GM19438 (cell line): ENCODE measurements around the gene TAB3.

Experiments
- ATAC-seq: cut with Tn5 transposase; IDR thresholded peaks from one replicate; pipeline ENCODE4 v1.9.1; 2021; ENCODE audit warnings: low read depth; ENCODE audit not compliant: unreplicated experiment

Gene TAB3

GRCh38 chrX:30887721-30888120 lies 1.3 kb downstream of the TAB3 start:
- no peak for ATAC-seq

DNA sequence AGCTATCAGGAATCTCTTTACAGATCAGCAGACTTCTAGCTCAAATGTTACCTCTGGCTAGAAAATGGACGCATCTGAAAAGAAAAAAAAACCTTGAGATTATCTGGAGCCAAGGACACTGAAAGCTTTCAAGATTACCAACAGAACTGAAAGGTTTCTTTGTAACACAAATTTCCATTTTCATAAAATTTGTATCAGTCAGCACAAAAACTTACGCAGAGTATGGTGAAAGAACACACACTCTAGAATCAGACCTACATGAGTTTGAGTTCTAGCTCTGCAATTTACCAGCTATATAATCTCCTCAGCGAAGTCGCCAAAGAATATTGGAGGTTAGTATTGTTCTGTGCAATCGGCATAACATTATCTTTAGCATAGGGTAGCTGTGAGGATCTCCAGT lies 1.8 kb downstream of the TAB3 start:
- no peak for ATAC-seq

DNA sequence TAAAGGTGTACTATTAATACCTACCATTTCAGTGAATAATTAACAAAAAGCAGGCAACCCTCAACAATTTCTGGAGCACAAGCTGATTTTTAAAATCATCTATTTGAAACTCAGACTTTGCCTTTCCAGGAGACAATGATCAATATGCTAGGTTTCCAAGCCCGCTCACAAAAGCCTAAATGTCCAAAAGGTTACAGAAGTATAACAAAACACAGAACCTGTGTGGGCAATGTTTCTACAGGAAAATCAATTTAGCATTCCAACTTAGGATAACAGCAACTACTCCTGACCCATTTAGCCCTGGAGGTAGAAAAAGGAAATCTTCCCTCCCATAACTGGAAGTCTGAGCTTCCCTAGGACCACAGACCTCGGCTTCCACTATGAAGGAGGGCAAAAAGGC lies 3.9 kb downstream of the TAB3 start:
- no peak for ATAC-seq

- no peak for ATAC-seq
Measured at GRCh38 chrX:30883138-30883537, 5.9 kb downstream of the TAB3 start.

DNA sequence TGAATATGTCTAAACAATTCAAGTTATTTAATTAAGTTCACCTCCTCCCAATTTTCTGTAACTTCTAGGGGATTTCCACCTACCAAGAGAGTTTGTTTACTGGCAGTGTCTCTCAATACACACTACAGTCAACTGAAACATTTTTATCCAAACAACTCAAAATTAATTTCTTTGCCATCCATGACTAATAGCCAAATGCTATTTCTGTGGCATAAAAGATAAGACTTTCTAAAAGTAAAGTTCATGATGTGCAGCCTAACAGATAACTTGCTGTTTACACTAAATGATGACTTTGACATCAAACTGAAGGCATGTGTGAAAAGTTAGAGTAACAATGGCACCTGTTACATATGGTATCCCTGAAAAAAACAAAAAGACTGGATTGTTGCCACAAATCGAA lies 7.3 kb downstream of the TAB3 start:
- no peak for ATAC-seq

- no peak for ATAC-seq
Measured at GRCh38 chrX:30881390-30881789, 7.7 kb downstream of the TAB3 start.

DNA sequence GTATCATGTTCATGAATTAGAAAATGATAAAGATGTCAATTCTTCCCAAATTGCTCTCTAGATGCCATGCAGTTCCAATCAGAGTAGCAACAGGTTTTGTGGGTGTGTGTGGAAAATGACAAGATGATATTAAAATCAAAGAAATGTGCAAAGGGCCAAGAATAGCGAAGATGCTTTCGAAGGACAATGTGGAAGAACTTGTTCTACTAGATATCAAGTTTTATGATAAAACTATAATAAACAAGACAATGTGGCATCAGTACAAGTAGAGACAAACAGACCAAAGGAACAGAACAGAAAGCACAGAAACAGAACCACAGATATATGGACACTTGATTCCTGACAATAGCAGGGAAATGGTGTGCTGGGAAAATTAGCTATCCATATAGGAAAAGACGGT lies 9.0 kb downstream of the TAB3 start:
- ATAC-seq: no peak

- ATAC-seq: no peak
Measured at GRCh38 chrX:30876367-30876766, 12.7 kb downstream of the TAB3 start.

DNA sequence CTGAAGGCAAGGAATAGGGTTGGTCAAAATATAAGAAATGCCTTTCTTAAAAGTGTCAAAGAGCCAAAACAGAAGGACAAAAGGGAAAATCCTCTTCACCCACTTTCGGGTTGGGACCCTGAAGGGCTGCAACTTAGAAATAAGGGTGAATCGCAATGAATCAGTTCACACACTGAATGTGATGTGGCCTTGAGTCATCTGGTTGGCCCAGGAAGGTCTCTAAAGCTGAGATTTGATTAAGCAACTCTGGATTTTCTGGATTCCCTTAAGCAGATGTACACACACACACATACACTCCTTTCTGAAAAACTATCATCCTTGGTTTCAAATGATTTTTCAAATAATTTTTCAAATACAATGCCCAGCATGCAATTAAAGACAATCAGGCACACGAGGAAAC lies 13.1 kb downstream of the TAB3 start:
- ATAC-seq: no peak

GRCh38 chrX:30874851-30875250 lies 14.2 kb downstream of the TAB3 start:
- no peak for ATAC-seq

DNA sequence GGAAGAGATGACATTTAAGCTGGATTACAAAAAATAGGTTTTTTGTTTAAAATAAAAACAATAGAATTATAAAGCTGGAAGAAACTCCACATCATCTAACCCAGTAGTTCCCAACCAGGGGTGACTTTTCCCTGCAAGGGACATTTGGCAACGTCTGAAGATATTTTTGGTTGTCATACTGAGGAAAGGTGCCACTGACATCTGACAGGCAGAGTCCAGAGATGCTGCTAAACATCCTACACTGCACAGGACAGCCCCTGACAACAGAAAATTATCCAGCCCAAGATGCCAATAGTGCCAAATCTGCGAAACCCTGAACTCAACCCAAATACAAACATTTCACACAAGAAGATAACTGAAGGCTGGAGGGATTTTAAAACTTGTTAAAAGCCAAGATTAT lies 18.5 kb downstream of the TAB3 start:
- ATAC-seq: no peak

DNA sequence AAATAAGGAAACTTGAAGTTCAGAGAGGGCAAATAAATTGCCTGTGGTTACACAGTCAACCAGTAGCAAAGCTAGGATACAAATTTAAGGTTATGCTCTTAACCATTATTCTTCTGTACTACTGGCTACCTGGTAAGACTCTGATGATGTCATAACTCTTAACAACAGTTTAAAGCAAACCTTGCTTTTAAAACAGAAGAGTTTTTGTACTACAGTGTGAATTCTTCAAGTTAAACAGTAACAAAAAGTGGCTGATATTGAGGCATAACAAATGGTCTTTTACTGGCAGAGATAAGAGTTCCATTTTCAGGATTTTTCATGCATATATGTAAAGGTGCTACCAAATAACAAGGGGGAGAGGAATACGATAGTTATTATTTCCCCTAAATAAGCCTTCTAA lies 23.4 kb downstream of the TAB3 start:
- ATAC-seq: no peak

- no peak for ATAC-seq
Measured at GRCh38 chrX:30865015-30865414, 24.0 kb downstream of the TAB3 start.

- no peak for ATAC-seq
Measured at GRCh38 chrX:30864383-30864785, 24.7 kb downstream of the TAB3 start.

DNA sequence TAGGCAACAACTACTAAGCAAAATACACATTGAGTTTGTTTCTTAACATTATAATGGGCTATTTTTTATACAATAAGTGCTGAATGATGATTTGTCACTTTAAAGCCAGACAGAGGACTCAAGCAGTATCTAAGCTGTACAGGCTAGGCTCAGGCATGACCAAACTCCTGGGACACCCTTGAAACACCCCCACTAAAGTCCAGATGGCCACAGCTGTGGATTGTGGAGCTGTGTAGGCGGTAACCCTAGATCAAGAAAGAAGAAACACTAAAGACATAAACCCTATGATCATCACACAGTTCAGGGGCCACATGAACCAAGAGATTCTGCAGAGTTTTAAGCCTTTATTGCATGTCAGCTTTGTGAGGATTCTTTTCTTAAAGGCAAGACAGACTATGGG lies 25.1 kb downstream of the TAB3 start:
- ATAC-seq: no peak

DNA sequence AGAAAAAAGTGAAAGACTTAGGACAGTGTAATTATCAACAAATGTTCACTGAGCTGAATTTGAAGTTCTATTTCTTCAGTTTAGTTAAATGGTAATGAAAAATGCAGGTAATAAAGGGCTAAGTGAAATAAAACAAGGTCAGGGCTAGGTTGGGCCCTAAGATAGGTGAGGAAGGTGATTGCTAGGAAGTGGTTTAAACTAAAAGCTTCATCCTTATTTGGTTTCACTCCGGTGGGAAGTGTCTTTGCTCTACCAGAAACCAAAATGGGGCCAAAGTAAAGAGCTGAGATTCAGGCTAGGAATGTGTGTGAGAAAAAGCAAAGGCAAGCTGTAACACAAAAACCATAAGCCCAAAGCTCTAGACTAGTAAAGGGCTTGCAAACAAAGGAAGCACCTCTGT lies 31.0 kb downstream of the TAB3 start:
- no peak for ATAC-seq

DNA sequence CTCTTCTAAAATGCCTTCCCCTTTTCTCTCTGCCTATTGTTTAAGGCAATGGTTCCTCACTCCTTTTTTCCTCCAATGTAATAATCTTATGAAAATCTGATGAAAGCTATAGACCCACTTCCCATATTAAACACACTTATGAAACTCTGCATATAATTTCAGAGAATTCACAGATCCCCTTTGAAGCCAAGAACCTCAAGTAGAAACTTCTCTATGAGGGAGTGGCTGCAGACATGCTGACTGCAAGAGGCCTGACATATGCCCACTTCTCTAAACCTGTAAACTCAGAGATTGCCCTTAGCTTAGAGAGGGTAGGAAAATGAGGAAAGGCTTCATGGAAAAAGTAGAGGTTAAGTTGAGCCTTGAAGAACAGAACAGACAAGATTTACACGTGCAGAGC lies 37.6 kb downstream of the TAB3 start:
- ATAC-seq: no peak

DNA sequence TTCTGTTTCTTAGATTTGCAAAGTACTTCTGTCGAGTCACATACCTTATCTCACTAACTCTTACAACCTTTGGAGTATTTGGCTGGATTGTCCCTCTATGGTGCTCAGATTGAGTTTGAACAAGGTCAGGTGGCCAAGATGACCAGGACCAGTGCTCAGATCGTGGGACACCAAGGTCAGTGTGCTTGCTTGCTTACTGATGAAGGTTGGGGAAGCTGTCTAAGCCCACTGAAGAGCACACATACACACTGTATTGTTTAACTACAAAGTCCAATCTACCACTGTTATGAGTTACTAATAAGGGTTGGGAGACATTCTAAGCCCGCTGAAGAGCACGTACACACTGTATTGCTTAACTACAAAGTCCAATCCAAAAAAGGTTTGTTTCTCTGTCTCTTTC lies 53.7 kb downstream of the TAB3 start:
- no peak for ATAC-seq

DNA sequence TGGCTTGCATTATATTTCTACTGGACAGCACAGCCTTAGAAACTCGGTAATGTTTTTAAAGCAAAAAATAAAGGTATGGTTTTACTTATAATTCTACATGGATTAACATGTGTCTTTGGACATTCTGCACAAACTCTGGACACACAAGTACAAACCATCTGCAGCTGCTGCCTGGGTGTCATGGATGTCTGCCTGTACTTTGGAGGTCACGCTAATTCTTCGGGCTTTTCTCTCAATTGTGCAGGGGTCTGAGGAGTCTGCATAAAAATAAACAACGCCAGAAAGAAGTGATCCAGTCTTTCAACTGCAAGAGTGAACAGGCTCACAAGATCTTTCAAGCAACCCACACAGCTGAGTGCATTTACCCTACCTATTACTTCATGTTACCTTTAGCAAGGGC lies 55.2 kb downstream of the TAB3 start:
- ATAC-seq: no peak

GRCh38 chrX:30831082-30831481 lies 58.0 kb downstream of the TAB3 start:
- no peak for ATAC-seq

DNA sequence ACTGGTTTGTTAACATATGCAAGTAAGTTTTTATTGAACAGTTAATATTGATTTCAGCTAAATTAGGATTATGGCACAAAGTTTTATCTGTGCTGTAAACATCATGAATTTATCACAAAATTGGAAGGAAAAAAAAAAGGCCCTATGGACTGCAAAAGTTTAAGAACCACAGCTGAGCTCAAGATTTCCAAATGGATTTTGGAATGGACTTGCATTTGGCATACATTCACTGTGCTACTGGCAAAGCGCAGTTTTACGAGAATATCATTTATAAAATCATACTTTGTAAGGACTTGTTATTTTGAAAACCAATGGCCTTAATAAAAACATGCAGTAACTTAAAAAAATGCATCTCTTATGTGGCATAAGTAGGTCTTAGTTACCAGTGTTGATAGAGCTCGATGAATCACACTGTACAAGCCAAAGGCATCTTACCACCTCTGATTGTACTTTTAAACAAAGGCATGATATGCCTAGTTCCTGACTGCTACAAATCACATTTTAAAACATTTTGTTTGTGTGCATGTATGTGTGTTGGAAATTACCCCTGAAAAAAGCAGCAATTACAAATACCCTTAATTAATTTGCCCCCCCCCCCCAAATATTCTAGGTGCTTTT lies 58.6 kb downstream of the TAB3 start:
- ATAC-seq: no peak

DNA sequence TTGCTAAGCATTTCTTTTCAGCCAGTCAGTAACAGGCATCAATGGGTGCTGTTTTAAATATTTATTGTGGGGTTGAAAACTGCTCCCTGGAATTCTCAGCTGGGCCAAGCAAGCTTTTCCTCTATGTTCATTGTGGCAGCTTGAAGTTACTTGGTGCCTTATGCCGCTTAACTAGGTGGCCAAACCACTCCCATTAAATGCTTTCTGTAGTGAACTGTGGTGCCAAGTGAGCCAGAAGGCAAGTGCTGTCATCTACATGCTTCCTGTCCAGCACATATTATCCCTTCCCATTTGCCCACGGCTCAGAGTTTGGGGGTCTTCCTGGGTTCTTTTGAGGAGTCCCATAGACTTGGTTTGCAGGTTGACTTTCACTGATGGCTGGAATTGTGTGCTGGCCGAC lies 64.8 kb downstream of the TAB3 start:
- no peak for ATAC-seq

- no peak for ATAC-seq
Measured at GRCh38 chrX:30822764-30823163, 66.3 kb downstream of the TAB3 start.
